ENCODE measurements around the gene BTBD9. TPM values are rescaled to one million over a fixed set of nuclear protein-coding genes. Genes with fewer than 3 reads are reported as not detected.

BTBD9 gene
- total RNA-seq, 1 experiment from 2014 or later: 10.8 TPM

DNA sequence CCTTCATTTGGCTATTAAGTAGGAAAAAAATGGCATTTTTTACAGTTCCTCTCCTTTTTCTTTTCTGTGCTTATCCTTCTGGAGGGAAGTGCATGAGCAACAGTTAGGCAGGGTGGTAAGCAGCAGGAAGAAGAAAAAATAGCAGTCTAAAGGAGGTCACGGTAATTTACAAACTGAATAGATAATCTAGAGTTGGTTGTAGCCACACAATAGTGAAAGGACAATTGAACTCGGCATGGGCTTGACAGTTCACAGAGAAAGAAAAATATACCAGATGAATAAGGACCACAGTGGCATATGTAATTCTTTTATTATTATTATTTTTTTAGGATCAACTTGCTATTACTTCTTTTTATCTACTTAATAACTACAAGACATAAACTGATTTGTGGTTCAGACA lies 358.6 kb downstream of the BTBD9 start:
- DNase-seq: no peak
- Histone ChIP-seq H3K27me3 (ENCODE audit: insufficient read depth, low read depth) (no peaks in the 10 kb centered on the region), H3K4me2 (no peak overlapping the region), H3K4me3 (no peak overlapping the region), H4K20me1 (ENCODE audit: insufficient read depth) (no peaks in the 10 kb centered on the region), H3F3A (ENCODE audit: insufficient read depth, low read depth) (no peaks in the 10 kb centered on the region), H3K9me3 (ENCODE audit: insufficient read depth, low read depth) (no peaks in the 10 kb centered on the region), H3K79me2 (ENCODE audit: low read depth) (no peaks in the 10 kb centered on the region), H2AFZ (no peak overlapping the region), H3K9me2 (ENCODE audit: insufficient read depth) (no peaks in the 10 kb centered on the region), H3K27ac (no peak overlapping the region), H3K36me3 (ENCODE audit: low read depth) (no peaks in the 10 kb centered on the region), H3K4me1 (replicated peaks; ENCODE audit: insufficient read depth) (peaks cover 4% of the 10 kb centered on the region; the same call in 1 of the 2 replicates)
- TF ChIP-seq, protein P1, sequence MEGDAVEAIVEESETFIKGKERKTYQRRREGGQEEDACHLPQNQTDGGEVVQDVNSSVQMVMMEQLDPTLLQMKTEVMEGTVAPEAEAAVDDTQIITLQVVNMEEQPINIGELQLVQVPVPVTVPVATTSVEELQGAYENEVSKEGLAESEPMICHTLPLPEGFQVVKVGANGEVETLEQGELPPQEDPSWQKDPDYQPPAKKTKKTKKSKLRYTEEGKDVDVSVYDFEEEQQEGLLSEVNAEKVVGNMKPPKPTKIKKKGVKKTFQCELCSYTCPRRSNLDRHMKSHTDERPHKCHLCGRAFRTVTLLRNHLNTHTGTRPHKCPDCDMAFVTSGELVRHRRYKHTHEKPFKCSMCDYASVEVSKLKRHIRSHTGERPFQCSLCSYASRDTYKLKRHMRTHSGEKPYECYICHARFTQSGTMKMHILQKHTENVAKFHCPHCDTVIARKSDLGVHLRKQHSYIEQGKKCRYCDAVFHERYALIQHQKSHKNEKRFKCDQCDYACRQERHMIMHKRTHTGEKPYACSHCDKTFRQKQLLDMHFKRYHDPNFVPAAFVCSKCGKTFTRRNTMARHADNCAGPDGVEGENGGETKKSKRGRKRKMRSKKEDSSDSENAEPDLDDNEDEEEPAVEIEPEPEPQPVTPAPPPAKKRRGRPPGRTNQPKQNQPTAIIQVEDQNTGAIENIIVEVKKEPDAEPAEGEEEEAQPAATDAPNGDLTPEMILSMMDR (conservative IDR thresholded peaks at IDR 0.05): no peak
- no peak for TF ChIP-seq EZH2 (IDR thresholded peaks at IDR 0.05; ENCODE audit: low read depth)
- no TSS peak for BruUV-seq (replicated peaks)
- ChIA-PET CTCF (no interaction called here), POLR2A (ENCODE audit: unreplicated experiment) (no interaction called here)
- intact Hi-C loops (cut with micrococcal nuclease; ENCODE audit: unreplicated experiment): no loop called here

DNA sequence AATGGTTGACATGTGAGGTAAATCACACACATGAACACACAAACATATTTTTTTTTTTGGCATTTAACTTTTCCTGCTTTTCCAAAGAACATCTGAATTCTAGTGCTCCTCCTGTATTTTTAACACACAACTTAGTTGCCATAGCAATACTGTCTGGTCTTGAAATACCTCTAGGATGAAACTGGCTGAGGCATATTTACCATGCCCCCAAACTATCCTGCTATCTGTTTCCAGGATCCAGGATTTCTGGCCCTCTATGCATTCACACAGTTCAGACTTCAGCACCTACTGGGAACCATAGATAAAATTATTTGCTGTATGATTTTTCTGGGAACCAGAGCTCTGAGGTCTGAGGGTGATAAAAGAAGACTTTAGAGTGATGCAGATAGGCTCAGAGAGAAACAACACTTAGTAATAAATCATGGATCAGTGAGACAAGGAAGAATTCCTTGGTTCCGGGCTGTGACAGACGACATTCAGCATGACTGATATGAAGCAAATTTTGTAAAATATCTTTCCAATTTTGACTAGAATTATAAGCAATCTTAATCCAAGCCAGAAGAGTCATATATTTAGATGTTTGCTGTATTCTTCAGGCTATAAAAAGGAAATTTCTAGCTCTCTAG lies 359.7 kb downstream of the BTBD9 start:
- Histone ChIP-seq H3K9me3 (ENCODE audit: insufficient read depth, low read depth) (no peaks in the 10 kb centered on the region), H3K4me3 (no peak overlapping the region), H3K27me3 (ENCODE audit: insufficient read depth, low read depth) (no peaks in the 10 kb centered on the region), H3K4me2 (no peak overlapping the region), H2AFZ (no peak overlapping the region), H4K20me1 (ENCODE audit: insufficient read depth) (no peaks in the 10 kb centered on the region), H3F3A (ENCODE audit: insufficient read depth, low read depth) (no peaks in the 10 kb centered on the region), H3K36me3 (ENCODE audit: low read depth) (no peaks in the 10 kb centered on the region), H3K79me2 (ENCODE audit: low read depth) (no peaks in the 10 kb centered on the region), H3K4me1 (replicated peaks; ENCODE audit: insufficient read depth) (peaks cover 4% of the 10 kb centered on the region; the same call in 1 of the 2 replicates), H3K9me2 (ENCODE audit: insufficient read depth) (no peaks in the 10 kb centered on the region), H3K27ac (no peak overlapping the region)
- DNase-seq: no peak
- TF ChIP-seq, protein P1 (conservative IDR thresholded peaks at IDR 0.05): no peak
- TF ChIP-seq EZH2 (IDR thresholded peaks at IDR 0.05; ENCODE audit: low read depth): no peak
- intact Hi-C loops (cut with micrococcal nuclease; ENCODE audit: unreplicated experiment): no loop called here
- BruUV-seq (replicated peaks): no TSS peak
- POLR2A ChIA-PET (ENCODE audit: unreplicated experiment): no interaction called here
- CTCF ChIA-PET: no interaction called here

DNA sequence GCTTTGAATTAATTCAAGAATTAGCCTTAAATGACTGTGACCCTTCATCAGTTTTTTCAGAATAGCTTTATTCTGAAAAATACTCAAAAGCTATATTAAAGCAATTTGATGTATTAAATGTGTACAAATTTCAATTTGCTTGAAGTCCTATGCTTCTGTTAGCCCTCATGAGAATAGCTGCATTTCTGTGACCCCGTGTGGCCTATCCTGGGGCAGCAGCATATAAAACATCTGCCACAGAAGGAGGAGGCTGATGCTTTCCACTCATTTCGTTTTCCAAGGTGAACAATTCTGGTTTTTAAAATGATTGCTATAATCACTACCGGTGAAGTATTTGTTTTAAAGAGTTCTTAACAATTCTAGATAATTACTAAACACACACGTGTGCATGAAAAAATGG lies 360.3 kb downstream of the BTBD9 start:
- Histone ChIP-seq H3K27ac (no peak overlapping the region), H4K20me1 (ENCODE audit: insufficient read depth) (no peaks in the 10 kb centered on the region), H3K9me2 (ENCODE audit: insufficient read depth) (no peaks in the 10 kb centered on the region), H3K4me2 (no peak overlapping the region), H3K4me1 (replicated peaks; ENCODE audit: insufficient read depth) (peaks cover 3% of the 10 kb centered on the region; the same call in 1 of the 2 replicates), H3K4me3 (no peak overlapping the region), H3K36me3 (ENCODE audit: low read depth) (no peaks in the 10 kb centered on the region), H2AFZ (no peak overlapping the region), H3K27me3 (ENCODE audit: insufficient read depth, low read depth) (no peaks in the 10 kb centered on the region), H3K79me2 (ENCODE audit: low read depth) (no peaks in the 10 kb centered on the region), H3K9me3 (ENCODE audit: insufficient read depth, low read depth) (no peaks in the 10 kb centered on the region), H3F3A (ENCODE audit: insufficient read depth, low read depth) (no peaks in the 10 kb centered on the region)
- CTCF ChIA-PET: no interaction called here
- no TSS peak for BruUV-seq (replicated peaks)
- TF ChIP-seq, protein P1 (conservative IDR thresholded peaks at IDR 0.05): no peak; the same call in 1 of the 2 replicates
- TF ChIP-seq EZH2 (IDR thresholded peaks at IDR 0.05; ENCODE audit: low read depth): no peak
- DNase-seq: no peak
- intact Hi-C loops (cut with micrococcal nuclease; ENCODE audit: unreplicated experiment): no loop called here
- POLR2A ChIA-PET (ENCODE audit: unreplicated experiment): no interaction called here

All from PC-9 (cell line).